Liver (tissue), 9 donors: Measurements from ENCODE around the gene MYADML2. TPM values are rescaled to one million over a fixed set of nuclear protein-coding genes. Genes with fewer than 3 reads are reported as not detected.

Experiments used
- DNase-seq: peaks from one replicate; pipeline ENCODE4 v3.0.0-alpha.2; 2017; ENCODE audit warnings: low spot score
- H3K27ac ChIP-seq, 2 donors: one replicate each; pipeline ENCODE4 v1.7.0; 2013; ENCODE audit warnings: inconsistent platforms in 2 of 2, low read length in 2 of 2, control low read depth in 1 of 2, low read depth in 1 of 2, mild to moderate bottlenecking in 1 of 2
- H3K27me3 ChIP-seq, 4 donors: one replicate each; pipeline versions ENCODE4 v1.6.1 to v1.7.0; 2013; ENCODE audit warnings: low read length in 3 of 4, inconsistent platforms in 1 of 4, mild to moderate bottlenecking in 1 of 4, moderate library complexity in 1 of 4; ENCODE audit not compliant: control insufficient read depth in 4 of 4, insufficient read depth in 4 of 4
- H3K36me3 ChIP-seq, 4 donors: one replicate each; pipeline versions ENCODE4 v1.6.1 to v1.7.0; 2013; ENCODE audit warnings: low read length in 3 of 4, mild to moderate bottlenecking in 3 of 4, low read depth in 1 of 4, moderate library complexity in 1 of 4; ENCODE audit not compliant: control insufficient read depth in 4 of 4, insufficient read depth in 3 of 4
- H3K4me1 ChIP-seq, 4 donors: one replicate each; pipeline versions ENCODE4 v1.6.1 to v1.7.0; 2013; ENCODE audit warnings: low read length in 3 of 4, mild to moderate bottlenecking in 3 of 4, moderate library complexity in 1 of 4; ENCODE audit not compliant: control insufficient read depth in 4 of 4, insufficient read depth in 4 of 4
- H3K4me3 ChIP-seq, 3 donors: one replicate each; pipeline versions ENCODE4 v1.6.1 to v1.7.0; 2013; ENCODE audit warnings: low read length in 3 of 3, control low read depth in 1 of 3, low read depth in 1 of 3, mild to moderate bottlenecking in 1 of 3
- H3K9ac ChIP-seq, 2 donors: one replicate each; pipeline ENCODE4 v1.7.0; 2013; ENCODE audit warnings: low read length in 2 of 2, mild to moderate bottlenecking in 2 of 2, moderate library complexity in 2 of 2, control low read depth in 1 of 2, low read depth in 1 of 2
- H3K9me3 ChIP-seq, 4 donors: one replicate each; pipeline versions ENCODE4 v1.6.1 to v1.7.0; 2013; ENCODE audit warnings: low read length in 3 of 4; ENCODE audit not compliant: control insufficient read depth in 4 of 4
- ATF3 ChIP-seq: IDR thresholded peaks from 2 replicates; pipeline ENCODE4 v1.6.1; 2016; ENCODE audit warnings: antibody characterized with exemption
- CTCF ChIP-seq: fragments of 150-350 bp; IDR thresholded peaks from 2 replicates; pipeline ENCODE4 v1.5.1; 2017; ENCODE audit warnings: improper control_type of control experiment, low read depth, low read length; ENCODE audit not compliant: missing input control
- EGR1 ChIP-seq, 2 donors: IDR thresholded peaks; 2 replicates each; pipeline ENCODE4 v1.6.1; 2016 to 2018; ENCODE audit warnings: antibody characterized with exemption in 2 of 2, low read depth in 2 of 2
- FOXA1 ChIP-seq: IDR thresholded peaks from 2 replicates; pipeline ENCODE4 v1.6.1; 2016; ENCODE audit warnings: antibody characterized with exemption
- FOXA2 ChIP-seq: IDR thresholded peaks from 2 replicates; pipeline ENCODE4 v1.6.1; 2016; ENCODE audit warnings: antibody characterized with exemption
- GABPA ChIP-seq, 2 donors: IDR thresholded peaks in 1 of 2; conservative IDR thresholded peaks in 1 of 2; 2 replicates each; pipeline ENCODE4 v1.6.1; 2016; ENCODE audit warnings: antibody characterized with exemption in 2 of 2, mild to moderate bottlenecking in 1 of 2, moderate library complexity in 1 of 2
- HNF4A ChIP-seq, 2 donors: conservative IDR thresholded peaks; 2 replicates each; pipeline ENCODE4 v1.6.1; 2016; ENCODE audit warnings: antibody characterized with exemption in 2 of 2, mild to moderate bottlenecking in 2 of 2
- HNF4G ChIP-seq: IDR thresholded peaks from 2 replicates; pipeline ENCODE4 v1.6.1; 2016; ENCODE audit warnings: antibody characterized with exemption
- JUND ChIP-seq, 2 donors: IDR thresholded peaks; 2 replicates each; pipeline ENCODE4 v1.6.1; 2016; ENCODE audit warnings: antibody characterized with exemption in 2 of 2
- MAX ChIP-seq: IDR thresholded peaks from 2 replicates; pipeline ENCODE4 v1.6.1; 2016; ENCODE audit warnings: antibody characterized with exemption
- NR2F2 ChIP-seq: IDR thresholded peaks from 2 replicates; pipeline ENCODE4 v1.6.1; 2016; ENCODE audit warnings: antibody characterized with exemption
- RAD21 ChIP-seq, 2 donors: IDR thresholded peaks; 2 replicates each; pipeline ENCODE4 v1.6.1; 2016; ENCODE audit warnings: antibody characterized with exemption in 2 of 2, mild to moderate bottlenecking in 2 of 2
- REST ChIP-seq: IDR thresholded peaks from 2 replicates; pipeline ENCODE4 v1.6.1; 2016; ENCODE audit warnings: antibody characterized with exemption, mild to moderate bottlenecking
- RXRA ChIP-seq, 2 donors: IDR thresholded peaks; 2 replicates each; pipeline ENCODE4 v1.6.1; 2017 to 2018; ENCODE audit warnings: antibody characterized with exemption in 2 of 2, mild to moderate bottlenecking in 1 of 2
- SP1 ChIP-seq: IDR thresholded peaks from 2 replicates; pipeline ENCODE4 v1.6.1; 2018; ENCODE audit warnings: antibody characterized with exemption, mild to moderate bottlenecking
- TAF1 ChIP-seq: conservative IDR thresholded peaks from 2 replicates; pipeline ENCODE4 v1.6.1; 2016; ENCODE audit warnings: antibody characterized with exemption, mild to moderate bottlenecking
- YY1 ChIP-seq: IDR thresholded peaks from 2 replicates; pipeline ENCODE4 v1.6.1; 2016; ENCODE audit warnings: antibody characterized with exemption, mild to moderate bottlenecking
- ZBTB33 ChIP-seq: IDR thresholded peaks from 2 replicates; pipeline ENCODE4 v1.6.1; 2016; ENCODE audit warnings: antibody characterized with exemption
- WGBS: extraction: QIAGEN DNeasy Blood & Tissue Kit; methylation state at CpG from one replicate; pipeline ENCODE4 v1.1.7; 2013; 5-methylcytosine and 5-hydroxymethylcytosine counted together
- polyA plus RNA-seq, 2 donors: library from polyadenylated mRNA; stranded (reverse) in 1 of 2; unstranded in 1 of 2; fragments of 200-250 nt in 1 of 2; fragments of >200 nt in 1 of 2; fragmentation: Nextera tagmentation in 1 of 2; extraction: Ambion mirVana in 1 of 2; gene quantifications; one replicate each; pipeline versions ENCODE4 v1.2.1 to v1.2.3, GENCODE V29; 2013 to 2015
- total RNA-seq, 2 donors: library from RNA; depleted of rRNA; stranded (reverse); fragments of >200 nt; gene quantifications; one replicate each; pipeline ENCODE4 v1.2.3, GENCODE V29; 2014
- donor health status: healthy.
- donor health status: healthy.
- donor health status: healthy.
- donor health status: healthy.
- donor health status: healthy.

Gene MYADML2
- total and polyA plus RNA-seq, 4 donors = not detected

GRCh38 chr17:81927152-81927652 is 19.8 kb downstream of the MYADML2 start:
- Histone ChIP-seq H3K9ac (peak overlapping the region; percentile 55 to 86), H3K27ac (peak overlapping the region; percentile 91 to 96), H3K4me1 (peaks cover 30 to 69% (median 46%) of the 10 kb centered on the region in 4 donors), H3K27me3 (no peaks in the 10 kb centered on the region), H3K4me3 (peak overlapping the region; percentile 63 to 93 (median 75)), H3K9me3 (no peaks in the 10 kb centered on the region), H3K36me3 (peaks cover 0 to 4% (median under 1%) of the 10 kb centered on the region in 4 donors)
- DNase-seq = no peak
- TF ChIP-seq MAX (no peak), ATF3 (no peak), FOXA1 (no peak), RXRA (IDR thresholded peaks at IDR 0.05) (no peak)
- WGBS = under 1% methylated on average over 78 of the region's 78 CpGs

GRCh38 chr17:81926451-81927151 is 20.4 kb downstream of the MYADML2 start:
- TF ChIP-seq EGR1 (IDR thresholded peaks at IDR 0.05; ENCODE audit: low read depth in 2 of 2) = peak; percentile 70 to 81
- TF ChIP-seq SP1 = peak; percentile 83
- TF ChIP-seq RXRA (IDR thresholded peaks at IDR 0.05) = peak; percentile 77 to 83
- TF ChIP-seq RAD21 (IDR thresholded peaks at IDR 0.05) = peak in 1 of 2 donors; percentile 51
- peak; percentile 94 for TF ChIP-seq NR2F2
- peak; percentile 22 for TF ChIP-seq HNF4G
- no peak for TF ChIP-seq FOXA1
- TF ChIP-seq ZBTB33 = no peak
- TF ChIP-seq CTCF = no peak
- peak; percentile 93 for TF ChIP-seq REST
- no peak for TF ChIP-seq FOXA2
- peak; percentile 95 for TF ChIP-seq MAX
- peak; percentile 49 for TF ChIP-seq YY1
- TF ChIP-seq TAF1 = no peak
- TF ChIP-seq JUND (IDR thresholded peaks at IDR 0.05) = no peak
- TF ChIP-seq ATF3 = no peak
- TF ChIP-seq GABPA (IDR thresholded peaks at IDR 0.05 in 1 of 2, conservative IDR thresholded peaks at IDR 0.05 in 1 of 2) = peak in 1 of 2 donors; percentile 74
- TF ChIP-seq HNF4A (conservative IDR thresholded peaks at IDR 0.05) = peak; percentile 73 to 77
- Histone ChIP-seq H3K4me3 (peak overlapping the region; percentile 63 to 93 (median 75)), H3K9me3 (no peaks in the 10 kb centered on the region), H3K27ac (peak overlapping the region; percentile 91 to 96), H3K36me3 (peaks cover 0 to 4% (median 2%) of the 10 kb centered on the region in 4 donors), H3K4me1 (peaks cover 34 to 75% (median 51%) of the 10 kb centered on the region in 4 donors), H3K9ac (peak overlapping the region; percentile 55 to 86), H3K27me3 (no peaks in the 10 kb centered on the region)
- under 1% methylated on average over 46 of the region's 46 CpGs for WGBS
- DNase-seq = peak; percentile 76
